Activated B cell treated with CpG ODN at 0.5 μM for 24 hours (primary cell): ENCODE measurements around the gene DAAM1. TPM values are rescaled to one million over a fixed set of nuclear protein-coding genes. Genes with fewer than 3 reads are reported as not detected.
A peak's percentile ranks its signal among the peaks of the same experiment; 100 is the strongest.

Experiments
- ATAC-seq: fragments of 200-7000 bp; cut with Tn5 transposase; one replicate; pipeline ENCODE4 v1.10.0; 2021; ENCODE audit warnings: low read depth, mild to moderate bottlenecking, moderate library complexity
- CTCF ChIA-PET: fragments of 350-600 bp; sonication (Branson Sonifier 250); formaldehyde crosslinking; loops from one replicate; lab custom pipeline; 2021; ENCODE audit warnings: antibody characterized with exemption; lab: Charles Lee
- POLR2A ChIA-PET: fragments of 350-600 bp; sonication (Branson Sonifier 250); formaldehyde crosslinking; loops from one replicate; lab custom pipeline; 2021; ENCODE audit warnings: antibody characterized with exemption; lab: Charles Lee
- DNase-seq: peaks from one replicate; pipeline ENCODE4 v3.0.0; 2022
- H3K27ac Mint-ChIP-seq: one replicate; pipeline ENCODE4 v1.8.0; 2020; ENCODE audit warnings: mixed read lengths
- H3K27me3 Mint-ChIP-seq: one replicate; pipeline ENCODE4 v1.8.0; 2021; ENCODE audit warnings: mixed read lengths
- H3K36me3 Mint-ChIP-seq: one replicate; pipeline ENCODE4 v1.8.0; 2021; ENCODE audit warnings: low read depth, mixed read lengths
- H3K4me1 Mint-ChIP-seq: one replicate; pipeline ENCODE4 v1.8.0; 2021; ENCODE audit warnings: mixed read lengths
- H3K4me3 Mint-ChIP-seq: one replicate; pipeline ENCODE4 v1.8.0; 2020; ENCODE audit warnings: mild to moderate bottlenecking, mixed read lengths
- H3K9me3 Mint-ChIP-seq: one replicate; pipeline ENCODE4 v1.8.0; 2020; ENCODE audit warnings: mixed read lengths
- intact Hi-C: fragments of 100-400 bp; cut with micrococcal nuclease; formaldehyde crosslinking; loops from one replicate; pipeline ENCODE4 v1.15.1; 2024
- total RNA-seq: library from RNA; stranded (reverse); gene quantifications from 2 replicates; pipeline ENCODE4 v1.2.3, GENCODE V29; 2022
- TF ChIP-seq, protein P1 (sequence below): fragments of 200-600 bp; IDR thresholded peaks from one replicate; pipeline ENCODE4 v1.8.0; 2022; ENCODE audit warnings: antibody characterized with exemption, mild to moderate bottlenecking

The DAAM1 gene
- total RNA-seq, 1 donor from 2014 or later, result 38.7 TPM

DNA sequence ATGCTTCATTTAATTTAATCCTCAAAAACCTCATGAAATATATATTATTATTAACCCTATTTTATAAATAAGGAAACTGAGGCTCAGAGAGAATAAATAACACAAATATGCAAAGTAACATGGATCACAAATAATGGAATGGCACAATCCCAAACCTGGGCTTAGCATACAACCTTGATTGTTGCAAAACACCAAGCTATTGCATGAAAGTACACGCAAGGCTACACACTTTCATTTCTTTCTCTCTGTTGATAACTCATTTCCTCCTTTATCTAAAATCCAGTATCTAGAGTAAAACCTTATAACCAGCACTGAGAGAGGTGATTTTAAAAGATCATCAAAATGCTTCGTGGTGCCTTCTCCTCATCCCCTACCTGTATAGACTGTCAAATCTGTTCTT lies 2.8 kb upstream of the DAAM1 start:
- Mint-ChIP-seq H3K4me1 (peaks cover 15% of the 10 kb centered on the region), H3K9me3 (no peaks in the 10 kb centered on the region), H3K27me3 (peaks cover 10% of the 10 kb centered on the region), H3K36me3 (peaks cover 6% of the 10 kb centered on the region), H3K4me3 (no peak overlapping the region), H3K27ac (no peak overlapping the region)
- intact Hi-C loops, result loop anchor here (5.0 kb wide), 1 partner anchor 548 kb away; the partner anchor contains the start of gene DACT1
- no peak for ATAC-seq
- TF ChIP-seq, protein P1, sequence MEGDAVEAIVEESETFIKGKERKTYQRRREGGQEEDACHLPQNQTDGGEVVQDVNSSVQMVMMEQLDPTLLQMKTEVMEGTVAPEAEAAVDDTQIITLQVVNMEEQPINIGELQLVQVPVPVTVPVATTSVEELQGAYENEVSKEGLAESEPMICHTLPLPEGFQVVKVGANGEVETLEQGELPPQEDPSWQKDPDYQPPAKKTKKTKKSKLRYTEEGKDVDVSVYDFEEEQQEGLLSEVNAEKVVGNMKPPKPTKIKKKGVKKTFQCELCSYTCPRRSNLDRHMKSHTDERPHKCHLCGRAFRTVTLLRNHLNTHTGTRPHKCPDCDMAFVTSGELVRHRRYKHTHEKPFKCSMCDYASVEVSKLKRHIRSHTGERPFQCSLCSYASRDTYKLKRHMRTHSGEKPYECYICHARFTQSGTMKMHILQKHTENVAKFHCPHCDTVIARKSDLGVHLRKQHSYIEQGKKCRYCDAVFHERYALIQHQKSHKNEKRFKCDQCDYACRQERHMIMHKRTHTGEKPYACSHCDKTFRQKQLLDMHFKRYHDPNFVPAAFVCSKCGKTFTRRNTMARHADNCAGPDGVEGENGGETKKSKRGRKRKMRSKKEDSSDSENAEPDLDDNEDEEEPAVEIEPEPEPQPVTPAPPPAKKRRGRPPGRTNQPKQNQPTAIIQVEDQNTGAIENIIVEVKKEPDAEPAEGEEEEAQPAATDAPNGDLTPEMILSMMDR, result no peak
- POLR2A ChIA-PET, result interaction anchor here (1.2 kb wide), 1 partner anchor 298 kb away, joined by 3 read pairs; the partner anchor contains the start of genes JKAMP and L3HYPDH
- CTCF ChIA-PET, result no interaction called here
- DNase-seq, result no peak

DNA sequence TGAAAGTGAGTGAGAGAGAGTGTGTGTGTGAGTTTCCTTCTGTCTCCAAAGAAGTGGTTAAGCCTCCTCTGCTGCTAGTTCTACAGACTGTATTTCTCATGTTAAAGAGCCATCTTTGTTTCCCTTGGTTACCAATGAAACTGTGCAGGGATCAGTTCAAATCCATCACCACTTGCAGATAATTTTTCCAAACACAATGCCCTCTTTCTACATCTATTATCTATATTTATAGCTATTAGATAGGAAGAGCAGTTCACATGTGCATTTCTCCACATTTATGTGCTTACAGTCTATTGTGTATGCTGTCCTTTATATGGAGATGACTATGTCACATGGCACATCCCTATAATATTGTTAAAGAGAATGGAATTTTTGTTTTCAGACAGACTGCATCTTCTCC lies 2.2 kb upstream of the DAAM1 start:
- Mint-ChIP-seq H3K27me3 (peaks cover 10% of the 10 kb centered on the region), H3K9me3 (no peaks in the 10 kb centered on the region), H3K4me1 (peaks cover 18% of the 10 kb centered on the region), H3K4me3 (no peak overlapping the region), H3K36me3 (peaks cover 6% of the 10 kb centered on the region), H3K27ac (no peak overlapping the region)
- intact Hi-C loops, result loop anchor here (5.0 kb wide), 1 partner anchor 549 kb away; the partner anchor contains the start of gene DACT1
- ChIA-PET CTCF (no interaction called here), POLR2A (interaction anchor here (1.2 kb wide), 1 partner anchor 298 kb away, joined by 3 read pairs; the partner anchor contains the start of genes JKAMP and L3HYPDH)
- ATAC-seq (no peak), DNase-seq (no peak)
- TF ChIP-seq, protein P1, result no peak

DNA sequence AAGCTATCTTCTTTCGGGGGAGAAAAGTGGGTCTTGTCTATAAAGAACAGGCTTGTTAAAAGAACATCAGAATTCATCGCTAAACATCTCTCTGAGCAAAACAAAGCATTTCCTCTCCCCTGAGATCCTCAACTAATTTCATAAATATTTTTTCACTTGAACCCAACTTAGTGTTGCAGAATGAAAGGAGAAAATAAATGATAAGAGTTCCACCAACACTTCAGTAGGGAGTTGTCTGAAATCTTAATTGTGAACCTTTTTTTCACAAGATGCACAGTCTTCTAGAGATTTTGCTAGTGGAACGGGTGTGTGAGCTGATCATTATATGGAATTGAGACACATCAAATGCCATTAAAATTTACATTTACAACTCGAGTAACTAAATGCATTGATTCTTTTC lies 1.3 kb upstream of the DAAM1 start:
- Mint-ChIP-seq H3K4me1 (peaks cover 18% of the 10 kb centered on the region), H3K9me3 (no peaks in the 10 kb centered on the region), H3K4me3 (peak overlapping the region; percentile 93), H3K36me3 (peaks cover 6% of the 10 kb centered on the region), H3K27ac (no peak overlapping the region), H3K27me3 (peaks cover 10% of the 10 kb centered on the region)
- TF ChIP-seq, protein P1, result no peak
- intact Hi-C loops, result loop anchor here (5.0 kb wide), 1 partner anchor 550 kb away; the partner anchor contains the start of gene DACT1
- no peak for DNase-seq
- ChIA-PET POLR2A (no interaction called here), CTCF (no interaction called here)
- ATAC-seq, result no peak

DNA sequence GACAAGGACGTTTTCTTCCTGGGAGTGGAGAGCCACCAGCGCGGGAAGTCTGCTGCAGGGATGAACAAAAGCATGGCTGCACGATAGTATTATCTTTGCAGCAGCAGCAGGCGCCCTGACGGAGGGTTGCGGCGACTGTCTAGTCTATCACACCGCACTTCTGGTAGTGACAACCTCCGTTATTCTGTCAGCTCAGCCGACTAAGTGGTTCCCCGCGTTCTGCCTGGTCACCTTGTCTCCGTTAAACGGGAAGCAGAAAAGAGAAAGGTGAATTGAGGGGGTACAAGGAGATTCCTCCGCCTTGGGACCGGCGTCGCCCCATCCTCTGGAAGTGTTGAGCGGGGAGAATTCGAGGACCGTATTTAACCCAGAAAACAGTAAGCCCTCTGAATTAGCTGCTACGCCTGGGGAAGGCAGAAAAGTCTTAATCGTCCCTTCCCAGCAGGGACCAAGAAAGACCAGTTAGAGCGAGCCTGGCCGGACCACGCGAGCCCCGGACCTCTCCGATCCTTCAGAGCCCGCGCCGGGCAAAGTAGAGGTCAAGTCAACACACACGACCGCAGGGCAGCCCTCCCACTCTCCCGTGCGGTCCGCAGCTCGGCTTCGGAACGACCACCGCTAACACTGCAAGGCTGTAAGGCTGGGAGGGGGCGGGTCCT lies 536 bp upstream of the DAAM1 start:
- Mint-ChIP-seq H3K36me3 (peaks cover 6% of the 10 kb centered on the region), H3K9me3 (no peaks in the 10 kb centered on the region), H3K27me3 (peaks cover 10% of the 10 kb centered on the region), H3K4me1 (peaks cover 18% of the 10 kb centered on the region), H3K27ac (peak overlapping the region; percentile 87), H3K4me3 (peak overlapping the region; percentile 93)
- intact Hi-C loops, result loop anchor here (1.0 to 5.0 kb wide), 16 partner anchors 13 to 1797 kb away; partner anchors contain the start of genes ACTR10, DACT1, GPR135 and JKAMP
- CTCF ChIA-PET, result interaction anchor here (0.8 to 2.0 kb wide), 4 partner anchors 59 to 297 kb away, joined by 3 to 6 read pairs (median 4); partner anchors contain the start of genes JKAMP and L3HYPDH
- ATAC-seq (peak; percentile 7), DNase-seq (no peak)
- POLR2A ChIA-PET, result interaction anchor here (0.8 to 2.4 kb wide), 7 partner anchors 11 to 1061 kb away, joined by 4 to 12 read pairs (median 4); partner anchors contain the start of genes GPR135, JKAMP, L3HYPDH and PPM1A
- TF ChIP-seq, protein P1, result no peak
